22Rv1 (cell line): ENCODE measurements around the gene TMEM154.

ENCODE experiments used
- CTCF ChIP-seq: fragments of 450-650 bp; IDR thresholded peaks from 2 replicates; pipeline ENCODE4 v1.5.1; 2017; ENCODE audit warnings: mild to moderate bottlenecking
- ZFX ChIP-seq: fragments of 450-650 bp; IDR thresholded peaks from 2 replicates; pipeline ENCODE4 v1.6.1; 2017; ENCODE audit warnings: antibody characterized with exemption, borderline replicate concordance

GRCh38 chr4:152673489-152673888 lies 6.3 kb downstream of the TMEM154 start:
- TF ChIP-seq CTCF, result no peak
- no peak for TF ChIP-seq ZFX
